ENCODE measurements around the gene CLDN6. TPM values are rescaled to one million over a fixed set of nuclear protein-coding genes. Genes with fewer than 3 reads are reported as not detected.

CLDN6 gene
- total and polyA plus RNA-seq, 9 of the 15 experiments (the other 6 are each of a cell fraction or from before 2014, with no cell fraction given) = 0.22 to 0.75 (median 0.38) TPM; not detected in 3

GRCh38 chr16:2973605-2974318 is 44.2 kb downstream of the CLDN6 start (continued):
- TF ChIP-seq SUPT5H (IDR thresholded peaks at IDR 0.05) = peak; percentile 12; the same call in 1 of the 2 replicates
- no peak for TF ChIP-seq PHF20 (IDR thresholded peaks at IDR 0.05; ENCODE audit: partially characterized antibody)
- TF ChIP-seq HDAC1 (IDR thresholded peaks at IDR 0.05) = no peak
- no peak for TF ChIP-seq ZNF512 (tag; IDR thresholded peaks at IDR 0.05)
- 0 out of 2 replicates have a peak, but pooled peaks have one; percentile 21 for TF ChIP-seq TFAP4 (CRISPR knock-in tag; IDR thresholded peaks at IDR 0.05; ENCODE audit: borderline replicate concordance)
- TF ChIP-seq ZNF507 (tag; conservative IDR thresholded peaks at IDR 0.05) = no peak
- no peak for TF ChIP-seq ZNF280B (CRISPR knock-in tag; IDR thresholded peaks at IDR 0.05)
- peak; percentile 73 for TF ChIP-seq RBFOX2 (IDR thresholded peaks at IDR 0.05; ENCODE audit: low read depth, low read length)
- no peak for TF ChIP-seq MCM3 (IDR thresholded peaks at IDR 0.05)
- TF ChIP-seq E2F5 (CRISPR knock-in tag; IDR thresholded peaks at IDR 0.05) = no peak
- TF ChIP-seq SMARCB1 (IDR thresholded peaks at IDR 0.05; ENCODE audit: insufficient read length, low read depth) = no peak
- no peak for TF ChIP-seq NFRKB (IDR thresholded peaks at IDR 0.05; ENCODE audit: low read depth)
- TF ChIP-seq ZNF124 (CRISPR knock-in tag; IDR thresholded peaks at IDR 0.05) = no peak
- TF ChIP-seq HDAC8 (tag; IDR thresholded peaks at IDR 0.05) = no peak
- TF ChIP-seq EZH2 (IDR thresholded peaks at IDR 0.05; ENCODE audit: borderline replicate concordance, low read depth, low read length) = no peak
- TF ChIP-seq ZBTB9 (CRISPR knock-in tag; IDR thresholded peaks at IDR 0.05) = no peak
- no peak for TF ChIP-seq SIRT6 (IDR thresholded peaks at IDR 0.05; ENCODE audit: low read depth, low read length)
- TF ChIP-seq POLR2AphosphoS5 (IDR thresholded peaks at IDR 0.05; ENCODE audit: control insufficient read depth, insufficient read depth, low read depth, low read length) = no peak
- peak; percentile 78 for TF ChIP-seq POLR2G (IDR thresholded peaks at IDR 0.05; ENCODE audit: low read depth, low read length)
- no peak for TF ChIP-seq PHF8 (IDR thresholded peaks at IDR 0.05; ENCODE audit: borderline replicate concordance, low read length)

Data from K562 (cell line).